Neural progenitor cell (in vitro differentiated cells): ENCODE results near the gene CCT2.

Experiments used
- CTCF ChIP-seq: fragments of 200-600 bp; sonication (generic); IDR thresholded peaks from 2 replicates; pipeline ENCODE4 v1.5.1; 2017; ENCODE audit warnings: antibody characterized with exemption, mild to moderate bottlenecking
- EZH2 ChIP-seq: fragments of 200-600 bp; sonication (generic); IDR thresholded peaks from 2 replicates; pipeline ENCODE4 v1.6.1; 2017; ENCODE audit warnings: antibody characterized with exemption, mild to moderate bottlenecking, moderate library complexity
- EZH2phosphoT487 ChIP-seq: fragments of 200-600 bp; sonication (generic); IDR thresholded peaks from 2 replicates; pipeline ENCODE4 v1.6.1; 2017; ENCODE audit warnings: antibody characterized with exemption

GRCh38 chr12:69616025-69616424 lies 30.8 kb downstream of the CCT2 start:
- no peak for TF ChIP-seq EZH2
- no peak for TF ChIP-seq CTCF
- TF ChIP-seq EZH2phosphoT487 = no peak
